Loucy (cell line): ENCODE data around the gene ITIH3.

Experiments
- H2AFZ ChIP-seq: fragments of 200-600 bp; sonication (generic); 2 replicates; pipeline ENCODE4 v1.6.0; 2016; ENCODE audit warnings: antibody characterized with exemption, mild to moderate bottlenecking, low read length, moderate library complexity
- H3F3A ChIP-seq: fragments of 200-600 bp; 2 replicates; pipeline ENCODE4 v1.6.0; 2016; ENCODE audit warnings: antibody characterized with exemption, low read depth, mild to moderate bottlenecking
- H3K27me3 ChIP-seq: fragments of 200-600 bp; sonication (generic); 2 replicates; pipeline ENCODE4 v1.6.1; 2014; ENCODE audit warnings: low read length, mild to moderate bottlenecking; ENCODE audit not compliant: insufficient read depth, poor library complexity, severe bottlenecking
- H3K36me3 ChIP-seq: fragments of 200-600 bp; sonication (generic); 2 replicates; pipeline ENCODE4 v1.6.1; 2016; ENCODE audit warnings: low read length; ENCODE audit not compliant: insufficient read depth
- H3K4me1 ChIP-seq: fragments of 200-600 bp; sonication (generic); 2 replicates; pipeline ENCODE4 v1.5.1; 2014; ENCODE audit warnings: low read length, mild to moderate bottlenecking; ENCODE audit not compliant: insufficient read depth, poor library complexity, severe bottlenecking
- H3K4me2 ChIP-seq: fragments of 200-600 bp; sonication (generic); 2 replicates; pipeline ENCODE4 v1.6.0; 2014; ENCODE audit warnings: antibody characterized with exemption, low read length, low read depth, mild to moderate bottlenecking; ENCODE audit not compliant: poor library complexity, severe bottlenecking
- H3K4me3 ChIP-seq: fragments of 200-600 bp; sonication (generic); 2 replicates; pipeline ENCODE4 v1.5.1; 2014; ENCODE audit warnings: low read length, mild to moderate bottlenecking, mixed read lengths; ENCODE audit not compliant: poor library complexity, severe bottlenecking
- H3K79me2 ChIP-seq: fragments of 200-600 bp; sonication (generic); 2 replicates; pipeline ENCODE4 v1.6.1; 2014; ENCODE audit warnings: low read length; ENCODE audit not compliant: insufficient read depth
- H3K9ac ChIP-seq: fragments of 200-600 bp; sonication (generic); 2 replicates; pipeline ENCODE4 v1.6.0; 2014; ENCODE audit warnings: mild to moderate bottlenecking, low read depth, low read length, moderate library complexity; ENCODE audit not compliant: poor library complexity, severe bottlenecking
- H3K9me2 ChIP-seq: fragments of 200-600 bp; sonication (generic); replicated peaks from 2 replicates; pipeline ENCODE4 v1.6.1; 2016; ENCODE audit warnings: low read depth, low read length, mixed read lengths
- H3K9me3 ChIP-seq: fragments of 200-600 bp; sonication (generic); 2 replicates; pipeline ENCODE4 v1.6.1; 2014; ENCODE audit warnings: mild to moderate bottlenecking, antibody characterized with exemption, low read length, low read depth; ENCODE audit not compliant: insufficient read depth
- H4K20me1 ChIP-seq: fragments of 200-600 bp; sonication (generic); 2 replicates; pipeline ENCODE4 v1.6.0; 2014; ENCODE audit warnings: antibody characterized with exemption, low read length, mild to moderate bottlenecking; ENCODE audit not compliant: insufficient read depth, poor library complexity, severe bottlenecking
- CTCF ChIP-seq: fragments of 200-600 bp; sonication (generic); conservative IDR thresholded peaks from 2 replicates; pipeline ENCODE4 v1.5.1; 2014; ENCODE audit warnings: mild to moderate bottlenecking, antibody characterized with exemption, low read length
- EZH2phosphoT487 ChIP-seq: fragments of 200-600 bp; IDR thresholded peaks from 2 replicates; pipeline ENCODE4 v1.6.1; 2018; ENCODE audit warnings: antibody characterized with exemption, mild to moderate bottlenecking, moderate library complexity, borderline replicate concordance

Gene ITIH3

DNA sequence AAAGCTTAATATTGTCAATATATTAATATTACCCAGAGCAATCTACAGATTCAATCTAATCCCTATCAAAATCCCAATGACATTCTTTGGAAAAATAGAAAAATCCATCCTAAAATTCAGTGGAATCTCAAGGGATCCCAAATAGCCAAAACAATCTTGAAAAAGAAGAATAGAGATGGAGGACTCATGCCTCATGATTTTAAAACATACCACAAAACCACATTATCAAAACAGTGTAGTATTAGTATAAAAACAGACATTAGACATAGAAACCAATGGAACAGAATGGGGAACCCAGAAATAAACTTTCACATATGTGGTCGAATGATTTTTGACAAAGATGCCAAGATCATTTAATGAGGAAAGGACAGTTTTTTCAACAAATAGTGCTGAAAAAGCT, 38.5 kb upstream of the ITIH3 start:
- TF ChIP-seq CTCF = no peak
- TF ChIP-seq EZH2phosphoT487 = no peak
- Histone ChIP-seq H3K9me2 (no peaks in the 10 kb centered on the region), H2AFZ (no peak overlapping the region), H3K4me2 (no peak overlapping the region), H3K27me3 (no peaks in the 10 kb centered on the region), H3K9ac (no peak overlapping the region), H3K9me3 (no peaks in the 10 kb centered on the region), H3K4me3 (no peak overlapping the region), H3K79me2 (no peaks in the 10 kb centered on the region), H3K4me1 (no peaks in the 10 kb centered on the region), H4K20me1 (no peaks in the 10 kb centered on the region), H3F3A (no peaks in the 10 kb centered on the region), H3K36me3 (peaks cover 16% of the 10 kb centered on the region; the same call in 1 of the 2 replicates)

- H3F3A ChIP-seq = no peaks in the 10 kb centered on the region
- H3K4me1 ChIP-seq = no peaks in the 10 kb centered on the region
- H3K27me3 ChIP-seq = no peaks in the 10 kb centered on the region
- H2AFZ ChIP-seq = no peak overlapping the region
- peaks cover 37% of the 10 kb centered on the region; the same call in 1 of the 2 replicates for H3K36me3 ChIP-seq
- H3K9me3 ChIP-seq = no peaks in the 10 kb centered on the region
- H3K9ac ChIP-seq = no peak overlapping the region
- no peak overlapping the region for H3K4me3 ChIP-seq
- peaks cover 3% of the 10 kb centered on the region; the same call in 1 of the 2 replicates for H3K79me2 ChIP-seq
- H3K9me2 ChIP-seq = no peaks in the 10 kb centered on the region
- H3K4me2 ChIP-seq = no peak overlapping the region
- no peaks in the 10 kb centered on the region for H4K20me1 ChIP-seq
- TF ChIP-seq EZH2phosphoT487 (no peak), CTCF (no peak)
Observed at GRCh38 chr3:52763466-52763865, 31.1 kb upstream of the ITIH3 start.

- peaks cover 14% of the 10 kb centered on the region for H3K4me1 ChIP-seq
- TF ChIP-seq CTCF (no peak), EZH2phosphoT487 (no peak)
- H3F3A ChIP-seq = no peaks in the 10 kb centered on the region
- H3K4me3 ChIP-seq = peak overlapping the region; percentile 73
- H3K9me2 ChIP-seq = no peaks in the 10 kb centered on the region
- H3K4me2 ChIP-seq = peak overlapping the region; percentile 98
- H3K27me3 ChIP-seq = no peaks in the 10 kb centered on the region
- H3K79me2 ChIP-seq = peaks cover 20% of the 10 kb centered on the region; the same call in 1 of the 2 replicates
- H2AFZ ChIP-seq = peak overlapping the region; percentile 82
- H4K20me1 ChIP-seq = no peaks in the 10 kb centered on the region
- peaks cover 11% of the 10 kb centered on the region; the same call in 1 of the 2 replicates for H3K36me3 ChIP-seq
- H3K9ac ChIP-seq = peak overlapping the region; percentile 72
- no peaks in the 10 kb centered on the region for H3K9me3 ChIP-seq
Observed at GRCh38 chr3:52769786-52770455, 24.7 kb upstream of the ITIH3 start.
